NCI-H774 (cell line): ENCODE measurements around the gene WDR27.

ENCODE experiments used
- DNase-seq: peaks from one replicate; lab custom pipeline; 2025; lab: John Stamatoyannopoulos, UW

WDR27 gene

GRCh38 chr6:169701954-169702839 lies at the start of gene WDR27, which contains the start of gene C6orf120:
Gene WDR27, minus strand, starts transcription at chr6:169702029. Its CDS starts 13,024 bp downstream, at chr6:169689005.
Gene C6orf120, plus strand, starts transcription at chr6:169702126. Its CDS starts 334 bp downstream, at chr6:169702460.
- peak; percentile 100 for DNase-seq

GRCh38 chr6:169746556-169746955 lies 44.7 kb upstream of the WDR27 start:
- DNase-seq: no peak

GRCh38 chr6:169745405-169745804 lies 43.6 kb upstream of the WDR27 start:
- DNase-seq: no peak

GRCh38 chr6:169741344-169741743 lies 39.5 kb upstream of the WDR27 start:
- no peak for DNase-seq

- DNase-seq: no peak
These were observed 37.2 kb upstream of the WDR27 start for GRCh38 chr6:169738976-169739529.

- DNase-seq: no peak
These were observed 36.6 kb upstream of the WDR27 start for GRCh38 chr6:169738204-169738975.

- DNase-seq: no peak
These were observed 28.1 kb upstream of the WDR27 start for GRCh38 chr6:169729961-169730360.

GRCh38 chr6:169726963-169727362 lies 25.1 kb upstream of the WDR27 start:
- DNase-seq: no peak

- no peak for DNase-seq
These were observed 24.2 kb upstream of the WDR27 start for GRCh38 chr6:169726049-169726400.

GRCh38 chr6:169725125-169726048 lies 23.6 kb upstream of the WDR27 start:
- DNase-seq: peak; percentile 62

GRCh38 chr6:169724494-169725124 lies 22.8 kb upstream of the WDR27 start, which contains the start of gene PHF10:
Gene PHF10, minus strand, starts transcription at chr6:169724500. Its CDS starts 569 bp downstream, at chr6:169723931.
- peak; percentile 85 for DNase-seq

- peak; percentile 77 for DNase-seq
These were observed 22.2 kb upstream of the WDR27 start for GRCh38 chr6:169723991-169724493.

GRCh38 chr6:169723200-169723909 lies 21.5 kb upstream of the WDR27 start:
- DNase-seq: peak; percentile 61

GRCh38 chr6:169722362-169723199 lies 20.8 kb upstream of the WDR27 start:
- DNase-seq: peak; percentile 58

- DNase-seq: no peak
These were observed 18.5 kb upstream of the WDR27 start for GRCh38 chr6:169720207-169720855.

- DNase-seq: no peak
These were observed 17.3 kb upstream of the WDR27 start for GRCh38 chr6:169719117-169719516.

- no peak for DNase-seq
These were observed 12.8 kb upstream of the WDR27 start for GRCh38 chr6:169714595-169714994.

GRCh38 chr6:169714178-169714577 lies 12.3 kb upstream of the WDR27 start:
- no peak for DNase-seq

- DNase-seq: no peak
These were observed 8.2 kb upstream of the WDR27 start for GRCh38 chr6:169710009-169710408.
